Measurements from ENCODE around the gene MACC1.

- no peak for TF ChIP-seq CTCF (IDR thresholded peaks at IDR 0.05)
- no peak for TF ChIP-seq POLR2A (IDR thresholded peaks at IDR 0.05)
Observed at GRCh38 chr7:20162665-20163064, 54.5 kb downstream of the MACC1 start.
